NCI-H524 (cell line): ENCODE measurements around the gene NSG1.

Experiments
- DNase-seq, 2 experiments: peaks; one replicate each; lab custom pipeline; 2025; lab: John Stamatoyannopoulos, UW

NSG1 gene

DNA sequence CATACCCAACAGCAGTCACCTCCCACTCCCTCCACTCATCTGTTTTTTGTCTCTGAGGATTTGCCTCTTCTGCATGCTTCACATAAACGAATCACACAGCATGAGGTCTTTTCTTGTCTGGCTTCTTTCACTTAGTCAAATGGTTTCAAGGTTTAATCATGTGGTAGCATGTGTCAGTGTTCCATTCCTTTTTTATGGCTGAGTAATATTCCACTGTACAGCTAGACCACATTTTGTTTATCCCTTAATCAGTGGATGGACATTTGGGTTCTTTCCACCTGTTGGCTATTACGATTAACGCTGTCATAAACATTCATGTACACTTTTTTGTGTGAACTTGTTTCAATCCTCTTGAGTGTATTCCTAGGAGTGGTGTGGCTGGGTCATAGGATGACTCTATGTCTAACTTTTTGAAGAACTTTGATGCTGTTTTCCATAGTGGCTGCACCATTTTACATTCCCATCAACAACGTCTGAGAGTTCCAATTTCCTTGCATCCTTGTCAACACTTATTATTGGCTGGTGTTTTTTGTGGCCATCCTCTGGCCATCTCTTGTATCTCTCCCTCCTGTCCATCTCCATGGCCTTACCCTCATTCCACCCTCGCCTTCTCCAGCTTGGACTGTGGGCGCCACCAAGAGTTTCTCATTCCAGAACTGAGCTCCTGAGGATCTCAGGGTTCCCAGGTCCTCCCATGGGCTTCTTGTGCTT lies 12.4 kb upstream of the NSG1 start:
- no peak for DNase-seq

DNA sequence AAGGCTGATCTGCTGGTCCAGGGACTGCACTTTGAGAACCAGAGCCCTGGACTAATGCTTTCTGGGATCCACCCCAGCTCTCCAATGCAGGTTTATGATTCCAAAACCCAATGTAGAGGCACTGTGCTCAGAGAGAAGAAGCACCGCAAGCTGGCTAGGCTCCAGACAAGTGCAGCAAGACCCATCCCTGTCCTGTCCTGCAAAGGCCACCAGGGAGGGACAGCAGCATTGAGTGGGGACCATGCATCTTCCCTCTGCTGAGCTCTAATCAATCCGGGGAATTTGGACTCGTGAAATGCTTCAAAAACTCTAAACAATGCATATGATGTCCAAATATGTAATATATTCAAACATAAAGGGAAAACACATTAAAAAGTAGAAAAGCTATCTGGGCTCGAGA lies 10.8 kb upstream of the NSG1 start:
- DNase-seq: no peak

DNA sequence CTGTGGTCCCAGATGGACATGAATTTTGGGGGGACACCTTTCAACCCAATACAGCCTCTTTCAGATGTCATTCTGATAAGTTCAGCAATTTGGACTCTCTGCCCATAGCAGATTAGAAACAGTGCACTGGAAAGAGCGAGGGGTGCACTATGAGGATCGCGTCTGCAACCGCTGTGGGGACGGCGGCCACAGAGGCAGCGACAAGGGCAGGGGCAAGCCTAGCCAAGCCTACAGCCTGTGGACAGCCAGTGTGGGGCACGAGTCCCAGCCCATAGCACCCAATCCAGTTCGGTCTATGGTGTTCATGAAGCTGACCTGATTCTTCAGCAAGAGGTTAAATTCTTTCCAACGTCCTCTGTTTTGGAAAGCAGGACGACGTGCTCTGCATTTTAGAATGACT lies 9.7 kb upstream of the NSG1 start:
- no peak for DNase-seq

DNA sequence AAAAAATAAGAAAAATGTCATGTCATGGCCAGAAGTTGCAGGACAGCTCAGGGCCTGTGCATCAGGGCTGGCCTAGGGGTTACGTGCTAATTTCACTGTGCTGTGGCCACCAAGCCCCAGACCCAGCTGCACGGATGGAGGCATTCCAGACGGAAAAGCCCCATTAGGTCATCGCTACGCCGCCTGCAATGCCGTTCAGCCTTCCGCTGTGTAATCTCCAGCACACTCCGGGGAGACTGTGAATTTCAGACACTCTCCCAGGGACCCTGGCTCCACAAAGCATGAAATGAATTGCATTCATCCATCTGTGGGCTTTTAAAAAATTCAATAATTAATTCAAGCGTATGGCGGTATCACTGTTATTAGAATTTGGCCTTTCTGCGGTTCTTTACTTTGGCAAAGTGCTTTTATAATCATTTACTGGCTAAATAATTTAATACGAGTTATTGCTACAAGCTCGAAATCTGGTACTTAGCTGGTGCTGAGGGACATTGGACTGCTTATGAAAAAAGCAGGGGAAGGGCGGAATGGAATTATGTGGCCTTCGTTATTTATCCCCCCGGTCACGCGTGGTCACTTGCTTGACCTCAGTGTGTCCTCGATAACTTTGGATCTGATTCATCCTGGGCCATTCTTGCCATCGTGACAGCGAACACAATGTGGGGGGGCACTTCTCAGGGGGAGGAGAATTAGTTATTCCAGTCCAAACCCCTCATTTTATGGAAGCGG lies 9.0 kb upstream of the NSG1 start:
- DNase-seq: no peak

DNA sequence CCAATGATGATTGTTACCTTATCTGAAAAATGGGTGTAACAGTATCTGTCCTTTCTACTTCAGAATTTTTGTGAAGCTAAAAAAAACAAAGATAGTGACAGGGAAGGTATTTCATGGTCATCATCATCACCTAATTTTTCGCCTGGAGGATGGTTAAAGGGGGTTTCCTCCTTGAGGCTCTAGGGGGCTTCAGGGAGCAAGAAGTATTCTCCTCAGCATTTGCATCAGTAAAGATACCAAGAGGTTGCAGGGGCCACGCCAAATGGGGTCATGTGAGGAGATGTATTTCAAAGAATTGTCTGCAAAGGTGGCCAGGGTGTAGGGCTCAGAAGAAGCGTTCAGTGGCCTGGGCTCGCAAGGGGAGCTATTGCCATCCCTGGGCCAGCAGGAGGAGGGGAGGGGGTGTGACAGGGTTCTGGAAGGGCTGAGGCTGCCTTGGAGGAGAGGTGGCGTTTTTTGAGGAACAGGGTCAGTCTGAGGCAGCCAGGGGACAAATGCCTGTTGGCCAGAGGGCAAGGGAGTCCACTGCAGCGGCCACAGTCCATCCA lies 7.3 kb upstream of the NSG1 start:
- no peak for DNase-seq

DNA sequence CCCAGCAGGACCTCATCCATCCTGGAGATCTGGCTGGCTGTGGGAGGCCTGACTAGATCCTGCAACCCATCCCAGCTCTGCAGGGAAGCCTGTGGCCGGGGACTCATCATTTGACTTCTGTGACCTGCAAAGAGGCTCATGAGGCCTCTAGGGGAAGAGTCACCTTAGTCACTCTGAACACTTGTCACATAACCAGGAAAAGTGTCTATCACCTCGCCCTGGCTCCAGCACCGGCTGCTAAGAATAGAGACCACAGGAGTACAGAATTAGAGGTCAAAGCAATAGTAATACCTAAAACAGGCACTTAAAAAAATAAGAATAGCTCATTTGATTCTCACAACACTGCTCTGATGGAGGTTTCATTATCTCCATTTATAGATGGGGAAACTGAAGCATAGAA lies 3.8 kb upstream of the NSG1 start:
- DNase-seq: no peak

DNA sequence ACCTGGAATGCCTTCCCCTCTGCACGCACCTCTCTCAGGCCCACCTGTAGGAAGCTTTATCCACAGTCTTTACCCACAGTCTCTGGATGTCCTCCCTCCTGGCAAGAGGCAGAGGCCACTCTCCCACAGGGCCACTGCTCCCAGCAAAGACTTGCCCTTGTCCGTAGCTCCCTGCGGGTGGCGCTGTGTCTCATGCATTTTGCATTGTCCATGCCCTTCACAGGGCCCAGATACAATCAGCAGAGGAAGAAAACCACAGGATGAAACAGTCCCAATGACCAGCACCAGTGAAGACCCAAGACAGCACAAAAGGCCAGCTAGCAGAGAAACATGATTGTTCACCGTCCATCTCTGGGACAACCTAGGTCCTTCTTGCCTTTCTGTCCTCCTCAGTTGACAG lies 2.1 kb upstream of the NSG1 start:
- DNase-seq: peak in 1 of 2 experiments; percentile 43

DNA sequence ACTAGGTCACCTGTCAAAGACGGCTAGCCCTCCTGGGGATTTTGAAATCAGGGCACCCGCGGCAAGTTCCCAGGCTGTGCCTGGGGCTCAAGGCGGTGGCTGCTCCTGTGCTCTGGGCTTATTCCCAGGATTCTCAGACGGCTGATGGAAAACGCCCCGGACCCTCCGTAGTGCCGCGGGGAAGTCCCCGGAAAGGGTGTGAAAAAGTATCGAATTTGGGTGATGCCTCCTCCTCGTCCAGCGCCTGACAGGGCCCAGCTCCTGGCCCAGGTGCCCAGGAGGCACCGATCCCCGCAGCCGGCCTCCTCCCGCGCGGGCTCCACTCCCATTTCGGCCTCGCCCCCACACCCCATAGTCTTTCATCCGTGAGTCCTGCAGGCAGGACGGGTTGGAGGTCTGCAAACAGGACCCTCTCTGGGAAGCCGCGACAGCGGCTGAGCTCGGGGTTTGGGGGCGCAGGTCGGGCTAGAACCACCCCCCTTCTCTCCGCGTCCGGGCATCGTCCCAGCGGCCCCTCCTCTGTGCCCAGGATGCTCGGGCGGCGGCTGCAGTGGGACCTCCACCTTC lies 1.1 kb upstream of the NSG1 start:
- DNase-seq: no peak

DNA sequence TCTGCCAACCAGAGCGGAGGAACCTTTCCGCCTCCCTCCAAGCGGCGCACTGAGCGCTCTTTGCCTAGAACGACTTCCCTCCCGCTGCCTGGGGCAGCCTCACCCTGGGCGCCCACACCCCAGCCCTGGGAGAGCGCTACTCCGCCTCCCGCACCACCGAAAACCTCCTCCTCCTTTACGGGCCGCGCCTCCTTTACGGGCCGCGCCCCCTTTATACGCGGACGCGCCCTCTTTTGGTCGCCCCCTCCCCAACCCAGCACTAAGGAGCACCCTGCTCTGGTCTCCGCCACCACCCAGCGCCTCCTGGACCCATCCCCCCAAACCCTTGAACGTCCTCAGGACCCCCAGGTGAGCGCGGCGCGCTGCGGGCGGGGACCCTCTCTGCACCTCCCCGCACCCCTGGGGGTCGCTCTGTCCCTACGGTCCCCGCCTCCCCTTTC lies 586 bp upstream of the NSG1 start:
- peak in 1 of 2 experiments; percentile 39 for DNase-seq

DNA sequence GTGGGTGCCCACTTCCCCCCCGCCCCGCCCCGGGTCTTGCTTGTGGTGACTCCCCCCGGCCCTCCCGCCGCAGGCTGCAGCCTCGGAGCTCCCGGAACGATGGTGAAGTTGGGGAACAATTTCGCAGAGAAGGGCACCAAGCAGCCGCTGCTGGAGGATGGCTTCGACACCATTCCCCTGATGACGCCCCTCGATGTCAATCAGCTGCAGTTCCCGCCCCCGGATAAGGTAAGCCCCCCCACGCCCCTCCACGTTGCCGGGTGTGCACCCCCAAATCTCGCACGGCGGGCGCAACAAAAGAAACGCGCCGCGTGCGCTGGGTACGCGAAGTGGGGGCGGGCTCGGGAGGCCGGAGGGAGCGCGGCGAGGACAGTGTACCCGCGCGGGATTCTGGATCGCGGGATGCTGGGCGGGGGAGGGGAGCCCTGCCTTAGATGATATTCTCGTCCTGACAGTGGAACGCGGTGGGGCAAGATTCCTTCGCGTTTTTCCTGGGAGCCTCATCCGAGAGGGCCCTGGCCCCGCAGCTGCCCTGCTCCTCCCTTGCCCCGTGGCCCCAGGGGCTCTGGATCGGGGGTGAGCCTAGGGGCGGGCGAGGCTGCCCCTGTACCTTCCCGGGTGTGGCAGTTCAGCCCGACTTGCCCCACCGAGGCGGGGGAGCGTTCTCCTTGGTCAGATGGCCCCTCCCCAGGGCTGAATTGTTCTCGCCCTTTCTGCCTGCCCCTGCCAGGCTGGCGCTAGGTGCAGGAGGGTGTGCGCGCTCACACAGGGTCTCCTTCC lies 819 bp downstream of the NSG1 start:
- no peak for DNase-seq

DNA sequence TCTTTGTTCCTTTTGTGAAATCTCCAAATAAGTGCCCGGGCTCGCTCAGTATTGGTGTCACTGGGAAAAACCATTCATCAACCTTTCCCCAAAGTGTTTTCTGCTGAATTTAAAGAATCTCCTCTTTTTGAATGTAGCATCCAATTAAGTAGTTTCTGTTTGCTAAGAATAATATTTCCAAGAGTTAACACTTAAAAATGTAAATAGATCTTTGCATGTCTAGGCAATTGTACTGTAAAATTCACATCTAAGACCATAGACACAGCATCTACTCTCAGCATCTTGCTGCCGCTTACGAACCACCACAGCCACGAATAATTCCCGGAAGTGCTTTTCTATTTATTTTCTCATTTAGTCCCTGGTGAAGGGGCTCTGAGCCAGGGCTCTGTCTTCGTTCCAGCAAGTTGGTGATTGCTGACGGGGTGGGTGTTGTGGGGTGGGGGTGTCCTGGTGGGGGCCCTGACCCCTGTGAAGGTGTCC lies 1.4 kb downstream of the NSG1 start:
- no peak for DNase-seq

DNA sequence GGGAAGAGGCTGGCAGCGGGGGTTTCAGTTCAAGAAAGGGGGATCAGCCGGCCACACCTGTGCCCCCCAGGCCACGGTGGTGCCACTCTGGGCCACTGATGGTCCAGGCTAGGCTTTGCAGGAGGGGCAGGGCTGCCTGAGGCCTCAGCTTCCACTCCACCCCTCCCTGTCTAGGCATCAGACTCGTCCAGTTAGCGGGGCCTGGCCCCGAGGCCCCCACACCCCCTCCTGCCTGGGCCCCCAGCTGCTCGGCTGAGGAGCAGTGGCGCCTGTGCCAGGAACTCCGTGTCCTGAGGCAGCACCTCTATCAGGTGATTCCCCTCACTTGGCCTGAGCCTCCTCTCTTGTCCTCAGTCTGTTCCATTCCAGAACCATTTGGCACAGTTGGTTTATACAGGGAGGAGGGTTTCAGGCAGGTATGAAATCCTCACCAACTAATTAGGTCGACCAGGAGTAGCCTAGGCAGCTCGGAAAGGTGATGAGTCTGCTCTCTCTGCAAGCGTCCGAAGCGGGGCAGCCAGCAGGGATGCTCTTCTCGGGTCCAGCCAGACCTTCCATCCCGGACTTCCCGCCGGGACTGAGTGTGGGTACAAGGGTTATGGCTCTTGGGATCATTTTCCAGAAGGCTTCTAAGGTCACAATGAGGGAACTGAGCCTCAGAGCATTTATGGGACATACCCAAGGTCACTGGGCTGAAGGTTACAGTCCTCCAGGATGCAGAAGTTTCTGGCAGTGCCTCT lies 2.1 kb downstream of the NSG1 start:
- DNase-seq: no peak

DNA sequence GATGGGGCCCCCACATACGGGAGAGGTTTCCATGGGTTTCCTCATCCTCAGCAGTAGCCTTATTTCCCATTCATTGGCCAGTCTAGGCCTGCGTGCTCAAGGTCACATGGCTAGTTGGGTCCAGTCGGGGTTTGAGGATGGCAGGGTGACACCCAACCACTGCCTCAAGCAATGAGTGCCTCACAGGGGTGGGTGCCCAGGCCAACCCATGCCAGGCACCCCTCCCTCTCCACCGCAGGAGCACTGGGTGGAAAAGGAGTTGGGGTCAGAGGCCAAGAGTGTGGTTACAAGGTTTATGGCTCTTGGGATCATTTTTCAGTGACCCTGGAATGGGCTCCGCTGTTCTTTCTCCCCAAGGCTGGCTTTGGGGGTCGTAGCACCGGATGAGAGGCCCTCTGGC lies 3.1 kb downstream of the NSG1 start:
- DNase-seq: no peak

DNA sequence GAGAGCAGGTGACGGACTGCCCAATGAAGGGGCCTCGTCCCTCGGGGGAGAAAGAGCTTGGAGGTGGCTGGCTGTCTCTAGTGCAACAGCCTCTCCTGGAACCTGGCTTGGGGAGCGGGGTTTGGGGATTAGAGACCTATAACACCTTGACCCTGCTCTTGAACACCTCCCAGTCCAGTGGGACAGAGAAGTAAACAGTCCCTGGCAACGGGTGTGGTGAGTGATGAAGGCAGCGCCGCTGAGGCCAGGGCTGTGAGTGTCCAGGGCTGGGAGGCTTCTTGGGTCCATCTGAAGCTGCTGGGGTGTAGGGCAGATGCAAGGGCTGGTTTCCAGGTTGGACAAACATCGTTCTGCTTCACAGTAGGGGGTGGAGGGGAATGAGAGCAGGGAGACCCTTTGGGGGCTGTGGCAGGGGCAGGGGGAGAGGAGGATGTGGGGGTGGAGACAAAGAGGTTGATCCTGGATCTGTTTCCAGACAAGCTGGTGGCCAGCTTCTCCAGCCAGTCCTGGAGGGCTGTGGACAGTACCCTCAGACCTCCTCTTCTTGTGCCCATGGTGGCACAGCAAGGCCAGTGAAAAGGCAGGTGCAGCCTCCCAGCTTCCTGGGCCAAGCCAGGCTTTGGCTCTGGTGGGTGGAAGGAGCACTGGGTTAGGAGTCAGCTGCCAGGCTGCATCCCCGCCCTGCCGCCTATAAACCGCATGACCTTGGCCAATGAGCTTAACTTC lies 3.8 kb downstream of the NSG1 start:
- no peak for DNase-seq

DNA sequence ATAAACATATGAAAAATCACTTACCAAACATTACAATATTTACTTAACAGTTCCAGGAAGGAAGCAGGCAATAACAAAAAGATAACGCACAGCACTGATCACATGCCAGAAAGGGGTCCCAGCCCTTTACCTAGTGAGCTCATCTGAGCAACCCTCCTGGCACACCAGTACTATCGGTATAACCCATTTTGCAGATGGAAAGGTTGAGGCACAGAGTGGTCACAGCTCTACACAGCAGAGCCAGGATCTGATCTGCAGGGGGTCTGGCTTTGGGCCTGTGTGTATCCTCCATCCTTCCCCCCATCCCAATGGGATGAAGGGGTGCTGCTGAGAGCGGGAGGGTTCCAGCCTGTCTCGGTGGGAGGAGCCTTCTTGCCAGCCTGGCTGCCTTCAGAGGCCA lies 5.0 kb downstream of the NSG1 start:
- no peak for DNase-seq

DNA sequence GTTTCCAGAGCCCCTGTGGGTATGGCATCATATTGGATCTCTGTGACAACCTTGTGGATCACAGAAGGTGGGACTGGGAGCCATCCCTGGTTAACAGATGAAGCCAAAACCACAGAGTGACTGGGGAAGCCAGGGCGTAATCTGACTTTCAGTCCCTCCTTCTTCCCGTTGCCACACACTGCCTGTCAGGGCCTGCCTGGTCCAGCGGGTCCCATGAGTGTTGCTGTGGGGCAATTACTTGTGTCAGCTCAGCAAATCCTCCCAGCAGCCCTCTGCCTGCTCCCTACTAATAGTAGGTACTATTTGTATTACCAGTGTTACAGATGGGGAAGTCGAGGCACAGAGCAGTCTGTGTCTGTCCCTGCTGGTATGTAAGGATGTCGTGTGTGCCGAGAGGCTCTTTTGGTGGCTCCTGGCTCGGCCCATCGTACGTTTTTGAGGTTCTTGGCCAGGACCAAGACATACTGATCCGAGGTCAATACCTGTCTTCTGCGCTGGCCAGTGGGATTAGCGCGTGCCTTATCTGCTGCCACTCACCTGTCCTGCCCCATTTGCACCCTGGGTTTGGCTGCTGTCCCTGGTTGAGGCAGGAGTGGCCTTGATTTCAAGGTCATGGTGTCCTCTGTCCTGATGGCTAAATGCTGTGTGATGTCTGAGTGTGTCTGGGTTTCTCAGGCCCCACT lies 5.7 kb downstream of the NSG1 start:
- no peak for DNase-seq

DNA sequence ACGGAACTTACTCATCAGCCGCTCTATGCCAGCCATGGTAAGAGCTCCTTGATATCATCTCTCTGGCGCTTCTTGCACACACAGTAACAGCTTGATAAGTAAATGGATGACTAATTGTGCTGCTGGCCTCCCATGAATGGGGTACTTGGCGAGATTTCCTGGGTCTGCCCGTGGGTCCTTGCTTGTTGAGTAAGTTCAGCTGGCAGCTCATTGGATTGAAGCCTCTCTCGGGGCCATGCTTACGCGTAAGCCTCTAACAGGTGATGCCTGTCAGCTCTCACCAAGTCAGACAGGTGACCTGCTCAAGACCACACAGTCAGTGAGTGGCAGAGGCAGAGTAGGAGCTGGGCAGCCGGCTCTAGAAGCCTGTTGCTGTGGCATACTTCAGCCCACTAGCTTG lies 7.7 kb downstream of the NSG1 start:
- no peak for DNase-seq

DNA sequence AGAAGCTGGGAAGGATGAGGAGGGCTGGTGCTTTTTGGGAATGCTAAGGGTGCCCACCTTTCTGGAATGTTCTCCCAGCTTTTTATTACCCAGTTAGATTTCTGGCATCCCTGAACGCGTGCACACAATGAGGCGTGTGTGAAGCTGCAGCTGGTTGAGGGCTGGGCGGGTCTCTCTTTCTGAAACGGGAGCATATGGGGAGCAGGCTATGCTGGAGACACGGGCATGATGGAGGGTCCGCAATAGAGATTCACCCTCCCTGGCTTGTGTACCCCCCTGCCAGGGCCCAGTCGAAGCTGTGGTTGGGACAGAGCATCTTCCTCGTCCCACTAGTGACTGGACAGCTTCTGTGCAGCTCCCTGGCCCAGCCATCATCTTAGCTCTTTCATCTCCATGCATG lies 8.5 kb downstream of the NSG1 start:
- peak in 1 of 2 experiments; percentile 26 for DNase-seq

DNA sequence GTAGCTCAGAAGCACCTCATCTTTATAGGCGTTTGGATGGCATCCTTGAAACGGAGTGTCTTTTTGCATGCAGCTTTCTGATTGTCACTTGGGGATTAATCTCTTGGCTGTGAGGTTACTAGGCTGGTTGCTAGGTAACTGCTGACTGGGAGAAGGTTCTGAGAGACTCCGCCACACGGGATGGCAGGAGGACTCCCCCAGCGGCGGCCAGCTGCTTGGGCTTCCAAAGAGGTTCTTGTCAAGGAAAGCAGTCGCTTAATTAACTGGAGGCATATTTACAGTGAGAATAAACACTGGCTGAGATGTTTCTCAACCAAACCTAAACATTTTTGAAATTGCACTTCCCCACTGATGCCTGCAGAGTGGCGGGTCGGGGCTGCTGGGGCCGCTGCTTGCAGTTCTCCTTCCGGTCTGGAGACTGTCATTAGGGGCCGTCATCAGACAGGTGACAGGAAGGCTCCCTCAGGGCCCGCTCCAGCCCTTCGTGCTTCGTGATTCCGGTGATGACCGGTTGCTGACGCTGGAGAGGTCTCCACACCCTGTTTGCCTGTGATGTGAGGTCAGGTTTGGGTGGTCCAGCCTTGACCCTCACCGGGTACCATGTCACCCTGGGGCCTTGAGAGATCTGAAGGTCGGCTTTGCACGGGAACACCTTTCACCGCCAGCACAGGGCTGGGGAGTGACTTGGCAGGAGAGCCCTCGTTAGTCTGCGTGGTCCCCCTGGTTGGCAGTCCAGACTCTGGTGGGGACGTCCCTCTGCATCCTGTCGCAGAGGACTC lies 9.1 kb downstream of the NSG1 start:
- peak; percentile 89 to 92 for DNase-seq
